ENCODE data around the gene SPTBN5. TPM values are rescaled to one million over a fixed set of nuclear protein-coding genes. Genes with fewer than 3 reads are reported as not detected.

The SPTBN5 gene
- total RNA-seq, 1 donor from 2014 or later = 4.2 TPM

- DNase-seq (ENCODE audit: extremely low spot score, unreplicated experiment) = no peak
- Mint-ChIP-seq H3K4me1 (ENCODE audit: unreplicated experiment) (peaks cover 17% of the 10 kb centered on the region), H3K27me3 (no peaks in the 10 kb centered on the region), H3K4me3 (peak overlapping the region; percentile 27), H3K27ac (peak overlapping the region; percentile 51), H3K9me3 (no peaks in the 10 kb centered on the region), H3K36me3 (peaks cover 18% of the 10 kb centered on the region)
- no peak for TF ChIP-seq CTCF (conservative IDR thresholded peaks at IDR 0.05)
These were observed 1.6 kb upstream of the SPTBN5 start for GRCh38 chr15:41895491-41895890.

- DNase-seq (ENCODE audit: extremely low spot score, unreplicated experiment) = no peak
- Mint-ChIP-seq H3K4me1 (ENCODE audit: unreplicated experiment) (peaks cover 17% of the 10 kb centered on the region), H3K27ac (peak overlapping the region; percentile 51), H3K4me3 (peak overlapping the region; percentile 27), H3K36me3 (peaks cover 18% of the 10 kb centered on the region), H3K27me3 (no peaks in the 10 kb centered on the region), H3K9me3 (no peaks in the 10 kb centered on the region)
- no peak for TF ChIP-seq CTCF (conservative IDR thresholded peaks at IDR 0.05)
These were observed 1.1 kb upstream of the SPTBN5 start for GRCh38 chr15:41894791-41895463.

- Mint-ChIP-seq H3K9me3 (no peaks in the 10 kb centered on the region), H3K27ac (no peak overlapping the region), H3K36me3 (peaks cover 16% of the 10 kb centered on the region), H3K27me3 (no peaks in the 10 kb centered on the region), H3K4me3 (no peak overlapping the region), H3K4me1 (ENCODE audit: unreplicated experiment) (peaks cover 17% of the 10 kb centered on the region)
- TF ChIP-seq CTCF (conservative IDR thresholded peaks at IDR 0.05) = no peak
- DNase-seq (ENCODE audit: extremely low spot score, unreplicated experiment) = no peak
These were observed 468 bp upstream of the SPTBN5 start for GRCh38 chr15:41894251-41894790.

- peaks cover 14% of the 10 kb centered on the region for H3K4me1 Mint-ChIP-seq (ENCODE audit: unreplicated experiment)
- no peak overlapping the region for H3K4me3 Mint-ChIP-seq
- no peaks in the 10 kb centered on the region for H3K9me3 Mint-ChIP-seq
- DNase-seq (ENCODE audit: extremely low spot score, unreplicated experiment) = no peak
- no peak overlapping the region for H3K27ac Mint-ChIP-seq
- no peak for TF ChIP-seq CTCF (conservative IDR thresholded peaks at IDR 0.05)
- peaks cover 8% of the 10 kb centered on the region for H3K36me3 Mint-ChIP-seq
- no peaks in the 10 kb centered on the region for H3K27me3 Mint-ChIP-seq
These were observed 1.0 kb downstream of the SPTBN5 start for GRCh38 chr15:41892621-41893421.

- peaks cover 5% of the 10 kb centered on the region for H3K4me1 Mint-ChIP-seq (ENCODE audit: unreplicated experiment)
- H3K36me3 Mint-ChIP-seq = no peaks in the 10 kb centered on the region
- no peak overlapping the region for H3K27ac Mint-ChIP-seq
- no peak for TF ChIP-seq CTCF (conservative IDR thresholded peaks at IDR 0.05)
- DNase-seq (ENCODE audit: extremely low spot score, unreplicated experiment) = no peak
- H3K9me3 Mint-ChIP-seq = no peaks in the 10 kb centered on the region
- no peak overlapping the region for H3K4me3 Mint-ChIP-seq
- H3K27me3 Mint-ChIP-seq = no peaks in the 10 kb centered on the region
These were observed 1.9 kb downstream of the SPTBN5 start for GRCh38 chr15:41891946-41892345.
